Measurements from ENCODE around the gene LAMA2.
A peak's percentile ranks its signal among the peaks of the same experiment; 100 is the strongest.

LAMA2 gene

DNA sequence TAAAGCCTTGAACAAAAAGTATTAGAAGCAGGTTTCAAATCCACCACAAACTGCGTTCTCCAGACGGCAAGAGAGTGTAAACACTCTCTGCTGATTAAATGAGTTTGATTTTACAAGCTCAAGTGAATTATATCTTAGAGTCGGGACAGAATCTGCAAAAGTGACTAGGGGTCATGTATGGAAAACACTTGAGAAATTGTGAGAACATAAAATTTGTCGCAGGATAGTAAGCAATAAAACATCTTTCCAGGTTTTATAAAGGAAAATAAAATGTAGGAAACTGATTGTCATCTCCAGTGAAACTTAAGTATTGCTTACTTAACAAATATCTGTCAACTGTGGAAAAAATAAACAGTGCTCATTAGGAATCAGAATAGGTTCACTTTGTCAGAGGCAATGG is 452.9 kb downstream of the LAMA2 start:
- no peak for DNase-seq

DNA sequence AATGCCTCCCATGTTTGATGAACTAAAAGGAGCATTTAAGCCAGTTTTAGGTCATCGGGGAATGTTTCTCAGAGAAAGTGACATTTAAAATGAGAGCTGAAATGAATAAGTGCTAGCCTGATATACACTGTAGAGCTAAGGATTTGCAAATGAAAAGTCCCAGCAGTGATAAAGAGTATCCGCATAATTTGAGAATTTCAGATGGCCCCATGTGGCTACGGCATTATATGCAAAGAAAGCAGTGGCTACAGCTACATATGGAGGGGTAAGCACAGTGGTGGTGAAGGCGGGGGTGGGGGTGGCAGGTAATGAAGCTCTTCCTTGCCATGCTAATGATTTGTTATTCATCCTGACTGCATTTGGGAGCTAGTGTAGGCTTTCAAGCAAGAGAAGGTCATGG is 455.7 kb downstream of the LAMA2 start:
- no peak for DNase-seq

DNA sequence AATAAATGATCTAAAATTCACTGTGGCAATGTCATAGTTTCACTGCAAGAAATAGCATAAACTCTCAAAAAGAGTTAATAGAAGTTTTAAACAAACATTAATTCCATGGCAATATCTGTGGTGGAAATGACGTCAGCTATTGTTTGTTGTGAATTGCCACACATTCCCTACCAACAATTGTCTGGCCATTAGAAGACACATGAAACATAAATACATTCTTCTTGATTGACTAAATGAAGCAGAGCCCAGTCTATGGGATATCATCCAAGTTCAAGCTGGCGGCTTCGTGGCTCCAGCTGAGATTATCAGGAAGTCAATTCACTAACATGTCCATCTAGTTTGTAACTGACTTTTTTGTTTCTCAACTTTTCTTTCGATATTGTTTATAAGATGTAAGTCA is 458.0 kb downstream of the LAMA2 start:
- no peak for DNase-seq

DNA sequence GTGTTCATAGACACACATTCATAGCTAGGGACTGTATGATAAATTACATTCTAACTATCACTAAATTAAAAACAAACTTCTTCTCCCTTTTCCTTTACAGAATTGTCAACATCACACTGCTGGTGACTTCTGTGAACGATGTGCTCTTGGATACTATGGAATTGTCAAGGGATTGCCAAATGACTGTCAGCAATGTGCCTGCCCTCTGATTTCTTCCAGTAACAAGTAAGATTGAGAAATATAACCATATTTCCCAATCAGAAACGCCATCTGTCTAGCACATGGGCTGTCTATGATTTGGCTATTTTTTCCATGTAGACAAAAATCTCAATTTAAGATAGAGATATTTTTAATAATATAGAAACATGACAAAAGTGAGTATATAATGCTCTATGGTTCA is 459.3 kb downstream of the LAMA2 start:
- DNase-seq: no peak

DNA sequence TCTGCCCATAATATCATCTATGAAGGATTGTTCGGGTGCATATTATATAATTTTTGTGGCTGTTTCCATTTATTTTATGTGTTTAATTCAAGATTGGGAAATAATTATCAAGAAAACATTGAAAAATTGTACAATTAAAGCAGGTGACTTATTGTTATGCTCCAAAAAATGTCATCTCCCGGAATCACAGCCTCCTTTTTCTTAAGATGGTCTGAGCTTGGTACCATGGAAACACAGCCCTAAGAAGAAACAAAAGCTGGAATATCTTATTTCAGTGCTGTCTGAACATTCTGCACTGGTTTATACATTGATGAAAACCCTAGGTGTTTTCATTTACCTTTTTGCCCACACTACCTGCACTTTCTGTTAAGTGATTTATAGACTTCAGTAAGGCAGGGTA is 459.9 kb downstream of the LAMA2 start:
- DNase-seq: no peak

DNA sequence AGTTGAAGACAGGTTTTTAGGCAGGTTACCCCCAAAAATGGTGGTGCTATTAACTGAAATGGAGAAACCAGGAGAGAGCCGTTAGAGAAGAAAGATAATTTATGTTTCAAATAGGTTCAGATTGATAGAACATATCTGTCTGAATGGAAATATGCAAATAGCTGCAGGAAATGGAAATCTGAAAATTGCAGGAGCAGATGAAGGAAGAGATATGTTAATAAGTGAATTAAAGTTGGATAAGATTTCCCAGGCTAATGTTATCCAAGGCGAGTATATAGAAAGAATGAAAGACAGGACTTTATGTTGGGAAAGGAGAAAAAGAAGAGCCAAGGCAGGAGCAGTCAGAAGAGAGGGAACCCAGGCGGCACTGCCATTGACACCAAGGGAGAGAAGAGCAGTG is 461.4 kb downstream of the LAMA2 start:
- DNase-seq: no peak

DNA sequence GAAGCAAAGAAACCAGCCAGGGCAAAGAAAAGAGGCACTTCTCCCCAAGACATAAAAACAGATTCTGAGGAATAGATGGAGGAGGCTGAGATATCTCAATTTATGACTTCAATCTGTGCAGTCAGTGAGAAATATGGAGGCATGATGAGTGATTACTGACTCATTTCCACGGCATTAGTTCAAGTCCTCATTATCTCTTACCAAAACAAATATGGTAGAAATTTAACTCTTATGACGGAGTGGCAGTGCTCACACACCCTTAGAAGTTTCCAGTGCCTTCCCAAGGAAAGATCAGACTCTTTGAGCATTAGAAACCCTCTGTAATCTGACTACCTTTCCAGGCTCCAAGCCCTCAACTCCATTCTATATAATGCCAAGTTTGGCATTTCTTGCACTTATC is 463.0 kb downstream of the LAMA2 start:
- no peak for DNase-seq

DNA sequence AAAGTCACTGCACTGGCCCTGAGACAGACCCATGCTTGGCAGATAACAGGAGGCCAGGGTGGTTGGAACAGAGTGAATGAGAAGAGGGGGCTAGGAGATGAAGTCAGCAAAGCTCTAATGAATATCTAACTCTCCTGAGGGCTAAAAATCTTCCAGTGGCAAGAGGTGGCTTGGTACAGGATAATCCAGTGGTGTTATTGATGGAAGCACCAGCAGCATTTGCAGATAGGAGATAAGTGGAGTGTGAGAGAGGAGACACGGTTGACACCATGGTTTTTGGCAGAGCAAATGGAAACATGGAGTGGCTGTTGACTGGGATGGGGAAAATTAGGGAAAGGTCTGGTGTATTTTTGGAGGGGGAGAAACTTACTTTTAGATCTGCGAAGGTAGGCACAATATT is 464.0 kb downstream of the LAMA2 start:
- DNase-seq: no peak

DNA sequence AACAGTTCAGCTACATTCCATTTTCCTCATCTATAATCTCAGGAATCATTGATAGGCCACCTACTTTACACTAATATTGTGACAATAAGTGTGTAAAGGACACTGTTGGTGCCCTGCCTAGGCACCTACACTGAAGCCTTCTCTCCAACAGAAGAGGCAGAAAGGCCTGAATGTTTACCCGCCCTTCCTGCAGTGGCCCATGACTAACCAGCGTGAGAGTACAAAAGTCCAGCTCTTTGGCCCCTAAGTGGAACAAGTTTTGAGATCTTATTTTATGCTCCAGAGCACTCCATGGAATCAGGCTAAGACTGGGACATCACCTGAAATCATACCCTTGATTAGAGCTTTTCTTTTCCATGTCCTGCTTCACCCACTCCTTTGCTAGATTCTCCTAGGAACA is 467.3 kb downstream of the LAMA2 start:
- DNase-seq: no peak

DNA sequence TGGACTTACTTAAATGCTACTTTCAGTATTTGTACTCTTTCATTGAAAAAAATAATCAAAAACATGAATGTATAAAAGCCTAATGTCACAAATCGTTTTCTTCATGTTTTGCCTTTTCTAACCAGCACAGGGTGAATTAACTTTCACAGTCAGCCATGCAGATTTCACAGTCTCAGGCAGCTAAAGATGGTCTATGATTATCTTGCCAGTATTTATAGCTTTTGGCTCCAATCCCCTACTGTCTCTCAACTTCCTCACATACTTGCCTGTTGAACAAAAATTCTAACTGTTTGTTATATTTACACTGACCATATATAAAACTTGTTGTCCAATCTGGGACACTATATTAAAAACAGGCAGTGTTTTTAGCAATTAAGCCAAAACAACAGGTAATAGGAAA is 468.9 kb downstream of the LAMA2 start:
- no peak for DNase-seq

DNA sequence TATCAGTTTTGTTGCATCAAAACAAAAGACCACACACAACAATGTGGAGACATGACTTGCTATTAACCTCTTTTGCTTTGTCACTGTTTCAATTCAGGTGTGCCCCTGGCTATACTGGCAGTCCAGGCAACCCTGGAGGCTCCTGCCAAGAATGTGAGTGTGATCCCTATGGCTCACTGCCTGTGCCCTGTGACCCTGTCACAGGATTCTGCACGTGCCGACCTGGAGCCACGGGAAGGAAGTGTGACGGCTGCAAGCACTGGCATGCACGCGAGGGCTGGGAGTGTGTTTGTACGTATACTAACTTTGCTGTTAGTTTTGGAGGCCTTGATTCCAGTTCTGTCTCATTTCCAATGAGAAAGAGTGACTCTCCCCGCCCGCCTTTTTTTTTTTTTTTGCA is 470.1 kb downstream of the LAMA2 start:
- no peak for DNase-seq

DNA sequence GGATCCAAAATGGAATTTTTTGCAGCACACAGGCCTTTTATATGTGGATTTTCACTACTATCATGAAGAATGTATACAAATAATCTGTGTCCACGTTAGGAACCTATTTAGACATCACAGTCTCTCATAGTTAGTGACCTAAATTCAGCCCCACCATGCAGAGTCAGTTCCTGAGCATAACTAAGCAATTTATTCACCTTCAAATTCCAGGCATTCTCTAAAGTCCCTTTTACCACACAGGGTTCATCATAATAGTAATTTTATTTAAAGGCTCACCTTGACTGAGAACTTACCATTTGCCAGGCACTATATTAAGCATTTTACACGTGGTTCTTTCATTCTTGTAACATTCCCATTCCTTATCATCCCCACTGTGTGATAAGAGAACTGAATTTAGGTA is 473.2 kb downstream of the LAMA2 start:
- no peak for DNase-seq

DNA sequence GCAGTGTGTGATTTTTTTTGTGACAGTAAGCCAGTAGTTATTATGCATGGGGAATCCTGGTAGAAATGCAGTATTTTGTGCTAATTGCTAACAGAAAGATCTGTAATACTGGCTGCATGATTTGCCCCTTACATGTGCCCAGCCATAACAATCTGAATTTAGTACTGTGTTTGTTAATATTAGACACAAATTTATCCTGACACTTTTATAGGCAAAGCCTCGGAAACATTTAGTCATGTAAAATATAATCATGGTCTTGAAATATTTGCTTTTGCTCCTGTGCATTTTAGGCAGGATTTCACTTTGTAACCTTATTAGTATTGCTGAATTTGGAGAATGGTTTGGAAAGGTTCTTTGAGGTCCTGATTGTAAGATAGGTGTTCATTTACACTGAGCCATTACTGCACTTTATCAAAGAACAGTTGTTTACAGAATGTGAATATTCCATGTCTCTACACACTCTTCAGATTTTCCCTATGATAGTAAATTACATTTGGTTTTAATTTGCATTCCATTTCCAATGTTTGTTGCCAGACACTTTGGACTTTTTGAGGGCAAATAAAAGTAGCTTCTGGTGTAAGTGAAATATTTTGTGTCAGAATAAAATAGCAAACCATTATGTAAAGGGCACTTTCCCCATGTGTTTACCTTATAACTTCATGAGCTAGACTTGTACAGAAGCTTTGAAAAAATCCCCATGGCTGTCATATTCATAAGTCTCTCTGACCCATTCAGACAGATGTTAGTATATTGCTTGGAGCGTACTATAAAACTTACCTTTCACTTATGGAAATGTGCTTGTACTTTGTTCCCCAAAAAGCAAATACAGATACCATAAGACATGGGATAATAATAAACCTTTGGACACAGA is 477.1 kb downstream of the LAMA2 start:
- no peak for DNase-seq

DNA sequence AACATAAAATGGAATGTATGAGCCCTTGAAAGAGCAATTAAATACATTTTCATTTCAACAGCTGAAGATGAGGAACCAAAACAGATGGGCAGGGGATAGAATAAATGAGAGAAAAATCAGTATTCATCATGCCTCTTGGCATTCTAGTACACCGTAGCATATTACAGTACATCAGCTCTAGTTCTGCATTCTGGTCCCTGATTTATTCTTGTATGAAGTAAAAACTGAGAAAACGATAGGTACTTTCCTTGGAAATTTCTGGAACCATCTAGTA is 477.7 kb downstream of the LAMA2 start:
- DNase-seq: no peak

DNA sequence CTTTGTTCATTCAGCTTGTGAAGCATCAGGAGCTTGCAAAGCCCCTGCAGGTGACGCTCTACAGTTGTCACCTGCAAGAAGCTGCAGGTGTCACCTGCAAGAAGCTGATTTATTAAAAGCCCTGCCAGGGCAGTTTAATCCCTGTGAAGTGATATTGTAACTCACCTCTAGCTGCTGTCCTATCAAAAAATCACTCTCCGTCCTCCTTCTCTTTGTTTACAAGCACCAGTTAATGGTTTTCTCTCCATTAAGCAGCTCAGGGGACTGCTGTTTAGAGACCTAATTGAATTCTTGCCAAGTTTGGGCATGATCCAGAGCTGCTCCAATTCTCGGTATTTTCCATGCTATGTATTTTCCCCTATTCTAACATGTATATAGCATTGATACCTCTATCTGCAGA is 481.1 kb downstream of the LAMA2 start:
- DNase-seq: no peak

DNA sequence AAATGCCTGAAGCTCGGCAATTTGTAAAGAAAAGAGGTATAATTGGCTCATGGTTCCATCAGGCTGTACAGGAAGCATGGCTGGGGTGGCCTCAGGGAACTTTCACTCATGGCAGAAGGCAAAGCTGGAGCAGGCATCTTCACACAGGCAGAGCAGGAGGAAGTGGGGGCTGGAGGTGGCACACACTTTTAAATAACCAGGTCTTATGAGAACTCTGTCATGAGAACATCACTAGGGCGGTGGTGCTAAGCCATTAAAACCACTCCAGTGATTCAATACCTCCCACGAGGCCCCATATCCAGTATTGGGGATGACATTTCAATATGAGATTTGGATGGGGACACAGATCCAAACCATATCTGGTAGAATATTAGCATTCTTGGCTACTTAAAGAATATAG is 481.8 kb downstream of the LAMA2 start:
- no peak for DNase-seq

DNA sequence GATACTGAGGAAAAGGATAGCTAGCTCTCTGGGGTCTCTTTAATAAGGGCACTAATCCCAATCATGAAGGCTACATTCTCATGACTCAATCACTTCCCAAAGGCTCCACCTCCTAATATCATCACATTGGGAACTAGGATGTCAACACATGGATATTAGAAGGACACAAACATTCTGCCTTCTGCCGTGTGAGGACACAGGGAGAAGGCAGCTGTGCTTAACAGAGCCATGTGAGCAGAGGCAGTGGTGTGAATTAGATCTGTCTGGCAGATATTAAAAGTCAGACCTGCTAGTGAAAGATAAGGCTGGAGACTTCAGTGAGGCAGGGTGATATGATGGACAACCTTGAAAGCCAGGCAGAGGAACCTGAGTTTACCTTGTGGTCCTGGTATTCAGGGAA is 485.1 kb downstream of the LAMA2 start:
- no peak for DNase-seq

DNA sequence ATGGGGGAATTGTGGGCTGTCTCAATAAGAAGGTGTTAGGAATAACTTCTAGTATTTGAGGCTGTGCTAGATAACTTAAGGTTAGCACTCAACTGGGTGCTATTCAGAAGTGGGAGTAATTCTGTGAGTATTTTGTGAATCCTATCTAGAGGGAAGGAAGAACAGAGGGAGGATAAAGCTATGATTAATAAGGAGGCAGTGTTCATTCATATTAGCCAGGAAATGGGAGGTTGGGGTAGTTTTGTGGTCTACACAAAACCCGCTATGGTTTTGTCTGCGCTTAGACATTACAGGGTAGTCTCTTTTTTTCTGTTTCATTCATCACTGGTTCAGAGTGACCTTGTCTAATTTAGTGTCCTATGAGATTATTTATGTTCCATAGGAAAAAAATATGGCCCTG is 486.0 kb downstream of the LAMA2 start:
- no peak for DNase-seq

DNA sequence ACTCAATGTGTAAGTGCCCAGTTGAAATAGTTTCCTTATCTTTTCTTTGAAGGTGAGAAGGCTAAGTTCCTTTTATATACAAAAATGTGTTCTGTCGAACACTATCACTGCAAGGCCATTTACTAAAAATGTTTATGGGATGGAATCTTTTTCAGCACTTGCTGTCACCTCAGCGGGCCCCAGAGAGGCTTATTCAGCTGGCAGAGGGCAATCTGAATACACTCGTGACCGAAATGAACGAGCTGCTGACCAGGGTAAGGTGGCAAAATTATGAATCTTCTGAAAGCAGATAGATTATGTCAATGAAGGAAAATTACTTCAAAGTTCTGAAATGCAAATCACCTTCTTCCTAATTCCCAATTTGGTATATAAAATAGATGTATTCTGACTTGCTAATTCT is 486.8 kb downstream of the LAMA2 start:
- no peak for DNase-seq

DNA sequence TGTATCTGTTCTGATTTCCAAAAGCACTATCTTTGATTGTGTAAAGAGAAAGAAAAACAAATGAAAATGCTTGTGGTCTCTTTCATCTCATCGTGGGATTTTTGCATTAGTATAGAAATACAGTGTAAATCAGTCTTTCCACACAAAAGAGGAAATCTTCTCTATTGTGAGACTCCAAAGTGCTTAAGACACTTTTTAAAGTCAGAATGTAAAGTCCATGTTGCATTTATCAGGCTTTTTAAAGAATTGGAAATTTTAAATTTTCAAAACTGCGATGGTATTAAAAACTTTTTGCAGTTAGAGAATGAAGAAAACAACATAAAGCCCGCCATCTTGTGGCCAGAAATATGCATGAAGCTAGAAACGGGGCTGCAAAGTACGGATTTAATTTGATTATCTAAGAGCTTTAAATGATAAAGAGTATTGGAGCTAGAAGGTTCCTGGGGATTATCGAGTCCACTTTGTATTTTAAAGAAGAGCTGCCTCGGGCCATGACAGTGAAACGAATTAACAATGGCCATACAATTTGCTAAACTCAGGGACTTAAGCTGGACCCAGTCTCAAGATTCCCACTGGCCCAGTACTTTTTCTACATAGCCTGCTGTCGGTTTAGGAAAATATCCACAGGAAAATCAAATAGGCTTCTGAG is 487.5 kb downstream of the LAMA2 start:
- peak; percentile 29 for DNase-seq

DNA sequence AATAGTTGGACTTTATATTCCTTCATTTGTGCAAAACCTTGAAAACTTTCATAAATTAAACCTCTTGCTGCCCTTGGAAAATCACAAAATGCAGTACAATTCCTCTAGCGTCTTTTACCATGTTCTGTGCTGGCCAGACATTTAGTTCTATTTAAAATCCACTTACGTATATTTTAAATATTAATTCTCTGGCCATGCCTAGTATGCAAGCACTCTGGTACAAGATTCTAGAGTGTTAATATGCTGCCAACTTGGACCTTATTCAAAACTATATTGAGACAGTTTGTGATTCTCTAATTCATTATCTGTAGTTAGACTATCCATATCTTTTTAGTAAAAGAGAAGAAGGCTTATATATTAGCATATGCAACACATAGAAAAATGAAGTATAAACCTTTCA is 498.9 kb downstream of the LAMA2 start:
- no peak for DNase-seq

DNA sequence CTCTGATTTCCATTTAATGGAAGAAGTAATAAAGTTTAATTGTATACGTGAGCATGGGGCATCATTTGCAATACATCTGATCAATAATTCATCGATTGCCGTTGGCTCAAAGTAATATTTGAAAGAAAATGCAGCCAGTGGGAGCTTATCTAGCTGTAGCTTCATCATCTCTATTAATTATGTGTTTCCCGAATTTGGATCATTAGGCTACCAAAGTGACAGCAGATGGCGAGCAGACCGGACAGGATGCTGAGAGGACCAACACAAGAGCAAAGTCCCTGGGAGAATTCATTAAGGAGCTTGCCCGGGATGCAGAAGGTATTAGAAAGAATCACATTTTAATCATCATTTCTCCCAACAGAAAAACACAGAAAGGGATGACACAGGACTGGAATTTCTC is 500.0 kb downstream of the LAMA2 start:
- no peak for DNase-seq

DNA sequence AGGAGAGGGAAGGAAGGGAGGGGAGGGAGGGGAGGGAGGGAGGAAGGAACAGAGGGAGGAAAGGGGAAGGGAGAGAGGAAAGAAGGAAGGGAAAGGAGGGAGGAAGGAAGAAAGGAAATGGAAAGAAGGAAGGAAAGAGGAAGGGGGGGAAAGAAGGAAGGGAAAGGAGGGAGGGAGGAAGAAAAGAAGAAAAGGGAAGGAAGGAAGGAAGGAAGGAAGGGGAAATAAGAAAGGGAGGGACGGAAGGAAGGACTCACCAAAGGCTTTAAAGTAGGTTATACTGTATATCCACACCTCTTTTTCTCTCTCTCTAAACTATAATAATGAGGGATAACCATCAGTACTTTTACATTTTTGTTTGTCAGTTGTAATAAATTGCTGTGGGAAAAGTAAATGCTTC is 502.2 kb downstream of the LAMA2 start:
- DNase-seq: no peak

DNA sequence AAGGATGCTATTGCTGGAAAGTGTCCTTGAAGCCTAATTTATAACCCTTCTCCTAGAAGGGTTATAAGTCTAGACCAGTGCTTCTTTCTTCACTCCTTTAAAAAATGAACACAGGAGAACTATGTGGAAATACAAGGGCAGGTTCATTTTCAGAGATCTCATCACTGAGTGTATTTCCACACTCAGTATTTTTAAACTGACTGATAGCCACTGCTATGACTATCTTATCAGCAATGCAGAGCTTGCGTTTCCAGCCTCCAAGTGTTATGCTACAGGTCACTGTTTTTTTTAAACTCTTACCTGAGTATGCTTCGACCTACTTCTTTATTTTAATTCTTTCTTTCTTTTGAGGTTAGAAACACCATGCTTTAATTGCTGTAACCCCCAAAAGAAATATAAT is 508.0 kb downstream of the LAMA2 start:
- DNase-seq: no peak

DNA sequence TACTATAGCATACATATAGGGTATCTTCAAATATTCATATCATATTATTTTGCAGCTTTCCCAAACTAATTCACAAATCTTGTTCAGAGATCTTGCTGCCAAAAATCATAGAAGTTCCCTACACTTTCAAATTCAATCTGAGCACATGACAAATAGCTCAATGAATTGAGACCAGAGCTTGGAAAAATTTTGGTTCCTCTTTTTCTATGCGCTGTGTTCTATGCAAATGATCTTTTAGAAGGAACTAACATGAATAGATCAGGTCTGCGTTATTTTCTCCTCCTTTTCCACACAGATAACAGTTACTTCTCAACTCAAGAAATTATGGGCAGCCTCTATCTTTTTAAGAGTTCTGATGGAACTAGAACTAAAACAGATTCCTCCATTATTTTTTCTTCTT is 510.7 kb downstream of the LAMA2 start:
- no peak for DNase-seq

Measured in right hindlimb (tissue), 1 donor.